Breast epithelium (tissue), 3 donors: ENCODE measurements around the gene GATAD2A.

ENCODE experiments used
- POLR2A ChIP-seq: fragments of 450-650 bp; IDR thresholded peaks from one replicate; pipeline ENCODE4 v1.6.1; 2016; ENCODE audit warnings: antibody characterized with exemption, mild to moderate bottlenecking, moderate library complexity
- POLR2AphosphoS5 ChIP-seq, 3 donors: sonication (generic); formaldehyde crosslinking; IDR thresholded peaks; one replicate each; pipeline ENCODE4 v1.6.1; 2017; ENCODE audit warnings: antibody characterized with exemption in 3 of 3
- TF ChIP-seq, protein P1 (sequence below), 3 donors: fragments of 450-650 bp; IDR thresholded peaks; one replicate each; pipeline ENCODE4 v1.5.1; 2016 to 2017; ENCODE audit warnings: antibody characterized with exemption in 3 of 3, mild to moderate bottlenecking in 3 of 3, moderate library complexity in 3 of 3

DNA sequence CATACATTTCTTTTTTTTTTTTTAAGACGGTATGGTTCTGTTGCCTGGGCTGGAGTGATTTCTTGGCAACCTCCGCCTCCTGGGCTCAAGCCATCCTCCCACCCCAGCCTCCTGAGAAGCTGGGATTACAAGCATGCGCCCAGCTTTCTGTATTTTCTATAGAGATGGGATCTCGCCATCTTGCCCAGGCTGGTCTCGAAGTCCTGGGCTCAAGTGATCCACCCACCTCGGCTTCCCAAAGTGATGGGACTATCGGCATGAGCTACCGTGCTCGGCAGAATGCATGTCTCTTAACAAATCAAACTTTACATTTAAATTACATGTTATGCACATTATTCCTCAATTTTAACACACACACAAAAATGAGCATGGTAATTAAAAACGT is 111.8 kb downstream of the GATAD2A start:
- TF ChIP-seq, protein P1, sequence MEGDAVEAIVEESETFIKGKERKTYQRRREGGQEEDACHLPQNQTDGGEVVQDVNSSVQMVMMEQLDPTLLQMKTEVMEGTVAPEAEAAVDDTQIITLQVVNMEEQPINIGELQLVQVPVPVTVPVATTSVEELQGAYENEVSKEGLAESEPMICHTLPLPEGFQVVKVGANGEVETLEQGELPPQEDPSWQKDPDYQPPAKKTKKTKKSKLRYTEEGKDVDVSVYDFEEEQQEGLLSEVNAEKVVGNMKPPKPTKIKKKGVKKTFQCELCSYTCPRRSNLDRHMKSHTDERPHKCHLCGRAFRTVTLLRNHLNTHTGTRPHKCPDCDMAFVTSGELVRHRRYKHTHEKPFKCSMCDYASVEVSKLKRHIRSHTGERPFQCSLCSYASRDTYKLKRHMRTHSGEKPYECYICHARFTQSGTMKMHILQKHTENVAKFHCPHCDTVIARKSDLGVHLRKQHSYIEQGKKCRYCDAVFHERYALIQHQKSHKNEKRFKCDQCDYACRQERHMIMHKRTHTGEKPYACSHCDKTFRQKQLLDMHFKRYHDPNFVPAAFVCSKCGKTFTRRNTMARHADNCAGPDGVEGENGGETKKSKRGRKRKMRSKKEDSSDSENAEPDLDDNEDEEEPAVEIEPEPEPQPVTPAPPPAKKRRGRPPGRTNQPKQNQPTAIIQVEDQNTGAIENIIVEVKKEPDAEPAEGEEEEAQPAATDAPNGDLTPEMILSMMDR (IDR thresholded peaks at IDR 0.05): no peak
- TF ChIP-seq POLR2AphosphoS5 (IDR thresholded peaks at IDR 0.05) (no peak), POLR2A (no peak)
